Ovary (tissue), 3 donors: ENCODE measurements around the gene CMTM6.

ENCODE experiments used
- EP300 ChIP-seq: sonication (generic); formaldehyde crosslinking; IDR thresholded peaks from one replicate; pipeline ENCODE4 v1.6.1; 2017; ENCODE audit warnings: antibody characterized with exemption
- POLR2A ChIP-seq: fragments of 450-650 bp; IDR thresholded peaks from one replicate; pipeline ENCODE4 v1.6.1; 2017; ENCODE audit warnings: antibody characterized with exemption, mild to moderate bottlenecking, moderate library complexity
- TF ChIP-seq, protein P1 (sequence below), 3 donors: fragments of 450-650 bp in 2 of 3; fragments of 200-600 bp in 1 of 3; IDR thresholded peaks; one replicate each; pipeline versions ENCODE4 v1.5.1 to v1.8.0; 2016 to 2022; ENCODE audit warnings: antibody characterized with exemption in 3 of 3, mild to moderate bottlenecking in 1 of 3
- donor health status: DM: no; HTN: no; CAD: no.

DNA sequence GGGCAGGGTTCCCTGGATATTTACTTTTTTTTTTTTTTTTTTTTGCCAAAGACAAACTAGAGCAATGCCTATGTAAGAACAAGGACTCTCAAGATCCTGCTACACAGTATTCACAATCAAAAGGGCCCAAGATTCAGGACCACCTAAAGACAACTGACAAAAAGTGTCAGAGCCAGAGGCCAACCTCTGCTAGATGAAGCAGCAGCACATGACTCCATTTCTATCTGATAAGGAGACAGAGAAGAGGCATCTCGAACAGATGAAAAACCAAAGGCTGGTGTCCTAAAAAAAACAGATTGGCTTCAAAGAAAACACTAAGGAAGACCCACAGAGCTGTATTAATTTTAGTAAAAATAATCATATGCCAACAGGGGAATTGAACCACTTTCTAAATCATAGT, 20.0 kb downstream of the CMTM6 start:
- TF ChIP-seq, protein P1, sequence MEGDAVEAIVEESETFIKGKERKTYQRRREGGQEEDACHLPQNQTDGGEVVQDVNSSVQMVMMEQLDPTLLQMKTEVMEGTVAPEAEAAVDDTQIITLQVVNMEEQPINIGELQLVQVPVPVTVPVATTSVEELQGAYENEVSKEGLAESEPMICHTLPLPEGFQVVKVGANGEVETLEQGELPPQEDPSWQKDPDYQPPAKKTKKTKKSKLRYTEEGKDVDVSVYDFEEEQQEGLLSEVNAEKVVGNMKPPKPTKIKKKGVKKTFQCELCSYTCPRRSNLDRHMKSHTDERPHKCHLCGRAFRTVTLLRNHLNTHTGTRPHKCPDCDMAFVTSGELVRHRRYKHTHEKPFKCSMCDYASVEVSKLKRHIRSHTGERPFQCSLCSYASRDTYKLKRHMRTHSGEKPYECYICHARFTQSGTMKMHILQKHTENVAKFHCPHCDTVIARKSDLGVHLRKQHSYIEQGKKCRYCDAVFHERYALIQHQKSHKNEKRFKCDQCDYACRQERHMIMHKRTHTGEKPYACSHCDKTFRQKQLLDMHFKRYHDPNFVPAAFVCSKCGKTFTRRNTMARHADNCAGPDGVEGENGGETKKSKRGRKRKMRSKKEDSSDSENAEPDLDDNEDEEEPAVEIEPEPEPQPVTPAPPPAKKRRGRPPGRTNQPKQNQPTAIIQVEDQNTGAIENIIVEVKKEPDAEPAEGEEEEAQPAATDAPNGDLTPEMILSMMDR (IDR thresholded peaks at IDR 0.05), result no peak
- TF ChIP-seq POLR2A (no peak), EP300 (no peak)
